ENCODE measurements around the gene FADS3. TPM values are rescaled to one million over a fixed set of nuclear protein-coding genes. Genes with fewer than 3 reads are reported as not detected.

The FADS3 gene
- total RNA-seq, 2 experiments from 2014 or later: 10.3 to 13.9 TPM

DNA sequence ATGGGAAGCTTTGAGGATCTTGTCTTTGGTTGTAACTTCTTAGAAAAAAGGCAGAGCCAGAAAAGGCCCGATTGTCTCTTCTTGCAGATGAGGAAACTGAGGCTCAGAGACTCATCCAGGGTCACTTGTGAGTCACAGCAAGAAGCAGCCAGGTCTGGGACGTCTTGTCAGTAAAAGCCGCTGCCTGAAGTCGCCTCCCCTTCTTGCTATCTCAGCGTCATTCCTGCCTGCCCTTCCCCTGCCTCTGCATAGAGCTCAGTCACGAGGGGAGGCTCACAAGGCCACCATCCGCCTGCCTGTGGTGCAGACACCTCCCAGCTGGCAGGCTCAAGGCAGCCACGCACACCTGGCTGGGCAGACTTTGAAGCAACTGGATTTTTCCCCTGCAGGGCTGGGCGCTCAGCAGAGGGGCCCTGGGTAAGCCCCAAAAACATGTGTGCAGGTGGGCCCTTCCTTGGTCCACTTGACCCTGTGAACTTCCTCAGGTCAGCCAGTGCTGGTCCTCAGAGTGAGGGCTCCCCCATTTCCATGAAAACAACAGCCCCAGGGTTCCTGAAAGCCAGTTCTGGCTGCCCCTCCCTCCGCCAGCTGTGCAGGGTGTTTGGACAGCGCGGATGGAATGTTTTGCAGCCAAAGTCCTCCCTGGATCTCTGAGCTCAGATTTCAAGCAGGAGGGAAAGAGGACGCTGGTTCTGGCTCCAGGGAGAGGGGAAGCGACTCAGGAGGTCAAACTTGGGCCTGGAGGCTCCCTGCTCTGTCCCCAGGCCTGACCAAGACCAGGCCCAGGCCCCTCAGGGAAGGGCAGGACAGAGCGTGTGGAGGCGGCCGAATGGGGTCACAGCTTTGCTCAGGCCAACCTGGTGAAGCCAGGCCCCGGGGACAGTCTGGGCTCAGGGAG, 32.1 kb upstream of the FADS3 start:
- ChIA-PET CTCF (interaction anchor here (0.8 to 2.4 kb wide), 7 partner anchors 22 to 184 kb away, joined by 3 to 10 read pairs (median 4); no protein-coding TSS in a partner anchor), POLR2A (no interaction called here)
- TF ChIP-seq, protein P1, sequence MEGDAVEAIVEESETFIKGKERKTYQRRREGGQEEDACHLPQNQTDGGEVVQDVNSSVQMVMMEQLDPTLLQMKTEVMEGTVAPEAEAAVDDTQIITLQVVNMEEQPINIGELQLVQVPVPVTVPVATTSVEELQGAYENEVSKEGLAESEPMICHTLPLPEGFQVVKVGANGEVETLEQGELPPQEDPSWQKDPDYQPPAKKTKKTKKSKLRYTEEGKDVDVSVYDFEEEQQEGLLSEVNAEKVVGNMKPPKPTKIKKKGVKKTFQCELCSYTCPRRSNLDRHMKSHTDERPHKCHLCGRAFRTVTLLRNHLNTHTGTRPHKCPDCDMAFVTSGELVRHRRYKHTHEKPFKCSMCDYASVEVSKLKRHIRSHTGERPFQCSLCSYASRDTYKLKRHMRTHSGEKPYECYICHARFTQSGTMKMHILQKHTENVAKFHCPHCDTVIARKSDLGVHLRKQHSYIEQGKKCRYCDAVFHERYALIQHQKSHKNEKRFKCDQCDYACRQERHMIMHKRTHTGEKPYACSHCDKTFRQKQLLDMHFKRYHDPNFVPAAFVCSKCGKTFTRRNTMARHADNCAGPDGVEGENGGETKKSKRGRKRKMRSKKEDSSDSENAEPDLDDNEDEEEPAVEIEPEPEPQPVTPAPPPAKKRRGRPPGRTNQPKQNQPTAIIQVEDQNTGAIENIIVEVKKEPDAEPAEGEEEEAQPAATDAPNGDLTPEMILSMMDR (IDR thresholded peaks at IDR 0.05): no peak
- intact Hi-C loops (cut with micrococcal nuclease): no loop called here
- ATAC-seq: no peak
- no peaks in the 10 kb centered on the region for H3K9me3 Mint-ChIP-seq
- H3K27me3 Mint-ChIP-seq: peaks cover 24% of the 10 kb centered on the region
- DNase-seq: no peak
- no peaks in the 10 kb centered on the region for H3K4me1 Mint-ChIP-seq (ENCODE audit: low read depth)
- H3K27ac Mint-ChIP-seq: no peak overlapping the region
- H3K36me3 Mint-ChIP-seq (ENCODE audit: low read depth): no peaks in the 10 kb centered on the region
- H3K4me3 Mint-ChIP-seq: no peak overlapping the region

DNA sequence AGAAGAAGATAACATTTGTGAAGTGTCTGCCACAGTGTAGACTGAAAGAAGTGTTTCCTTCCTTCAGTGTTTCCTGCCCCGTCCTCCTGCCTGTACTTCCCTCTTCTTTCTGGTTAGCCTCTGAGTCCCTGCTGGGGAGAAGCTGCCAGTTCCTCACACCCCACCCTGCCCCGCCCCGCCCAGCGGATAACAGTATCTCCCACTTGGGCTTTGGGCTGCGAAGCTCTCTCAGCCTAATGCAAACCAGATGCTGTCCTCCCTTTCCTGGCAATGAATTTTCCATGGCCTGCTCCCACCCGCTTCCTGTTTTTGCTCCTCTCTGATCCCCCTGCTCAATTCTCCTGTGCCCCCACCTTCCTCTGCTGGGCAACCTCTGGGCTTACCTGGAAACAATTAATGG, 31.2 kb upstream of the FADS3 start:
- H3K27ac Mint-ChIP-seq: no peak overlapping the region
- peaks cover 4% of the 10 kb centered on the region for H3K4me1 Mint-ChIP-seq (ENCODE audit: low read depth)
- no peaks in the 10 kb centered on the region for H3K36me3 Mint-ChIP-seq (ENCODE audit: low read depth)
- intact Hi-C loops (cut with micrococcal nuclease): no loop called here
- CTCF ChIA-PET: interaction anchor here (0.8 to 2.1 kb wide), 4 partner anchors 21 to 185 kb away, joined by 3 to 10 read pairs (median 4); no protein-coding TSS in a partner anchor
- TF ChIP-seq, protein P1 (IDR thresholded peaks at IDR 0.05): no peak
- H3K9me3 Mint-ChIP-seq: no peaks in the 10 kb centered on the region
- DNase-seq (no peak), ATAC-seq (no peak)
- H3K27me3 Mint-ChIP-seq: peaks cover 33% of the 10 kb centered on the region
- POLR2A ChIA-PET: no interaction called here
- H3K4me3 Mint-ChIP-seq: no peak overlapping the region

DNA sequence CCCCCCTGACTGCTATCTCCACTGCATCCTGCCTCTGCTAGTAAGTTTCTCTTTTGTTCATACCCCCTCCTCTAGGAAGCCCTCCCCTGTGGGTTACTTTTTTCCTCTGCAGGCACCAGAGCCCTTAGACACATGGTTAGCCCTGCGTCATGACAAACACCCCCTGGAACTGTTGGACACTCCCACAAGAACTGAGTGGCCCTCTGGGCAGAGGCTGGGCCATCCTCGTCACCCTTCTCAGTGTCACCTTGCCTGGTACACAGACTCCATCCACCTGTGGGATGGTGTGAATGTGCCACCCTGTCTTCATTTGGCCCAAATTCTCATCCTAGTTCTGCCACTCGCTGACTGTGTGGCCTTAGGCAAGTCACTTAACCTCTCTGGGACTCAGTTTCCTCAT, 30.1 kb upstream of the FADS3 start:
- Mint-ChIP-seq H3K36me3 (ENCODE audit: low read depth) (no peaks in the 10 kb centered on the region), H3K4me1 (ENCODE audit: low read depth) (peaks cover 4% of the 10 kb centered on the region), H3K4me3 (no peak overlapping the region), H3K27ac (no peak overlapping the region), H3K27me3 (peaks cover 37% of the 10 kb centered on the region), H3K9me3 (no peaks in the 10 kb centered on the region)
- CTCF ChIA-PET: interaction anchor here (2.4 kb wide), 1 partner anchor 187 kb away, joined by 6 read pairs; no protein-coding TSS in a partner anchor
- TF ChIP-seq, protein P1 (IDR thresholded peaks at IDR 0.05): no peak
- POLR2A ChIA-PET: no interaction called here
- intact Hi-C loops (cut with micrococcal nuclease): no loop called here
- ATAC-seq (no peak), DNase-seq (no peak)

GRCh38 chr11:61919705-61920631, 28.6 kb upstream of the FADS3 start:
- ATAC-seq (no peak), DNase-seq (no peak)
- Mint-ChIP-seq H3K27me3 (peaks cover 48% of the 10 kb centered on the region), H3K27ac (no peak overlapping the region), H3K4me1 (ENCODE audit: low read depth) (peaks cover 4% of the 10 kb centered on the region), H3K4me3 (no peak overlapping the region), H3K9me3 (no peaks in the 10 kb centered on the region), H3K36me3 (ENCODE audit: low read depth) (no peaks in the 10 kb centered on the region)
- POLR2A ChIA-PET: no interaction called here
- intact Hi-C loops (cut with micrococcal nuclease): no loop called here
- CTCF ChIA-PET: interaction anchor here (1.0 to 2.4 kb wide), 2 partner anchors 162 to 188 kb away, joined by 3 to 6 read pairs; no protein-coding TSS in a partner anchor
- TF ChIP-seq, protein P1 (IDR thresholded peaks at IDR 0.05): no peak

Measured in activated CD8-positive, alpha-beta T cell treated with anti-CD3 and anti-CD28 coated beads for 36 hours (primary cell).